Type B pancreatic cell (in vitro differentiated cells): ENCODE data around the gene RPH3AL. TPM values are rescaled to one million over a fixed set of nuclear protein-coding genes. Genes with fewer than 3 reads are reported as not detected.

ENCODE experiments used
- DNase-seq: peaks from one replicate; pipeline ENCODE4 v3.0.0; 2021; ENCODE audit warnings: mixed read lengths; ENCODE audit not compliant: unreplicated experiment; ENCODE audit errors: extremely low spot score
- H3K27ac Mint-ChIP-seq: 2 replicates; pipeline ENCODE4 v1.8.0; 2021; ENCODE audit warnings: mild to moderate bottlenecking, mixed read lengths
- H3K27me3 Mint-ChIP-seq: 2 replicates; pipeline ENCODE4 v1.8.0; 2021; ENCODE audit warnings: mixed read lengths
- H3K36me3 Mint-ChIP-seq: 2 replicates; pipeline ENCODE4 v1.8.0; 2021; ENCODE audit warnings: mixed read lengths
- H3K4me1 Mint-ChIP-seq: one replicate; pipeline ENCODE4 v1.8.0; 2021; ENCODE audit warnings: mixed read lengths; ENCODE audit not compliant: unreplicated experiment
- H3K4me3 Mint-ChIP-seq: 2 replicates; pipeline ENCODE4 v1.8.0; 2021; ENCODE audit warnings: mild to moderate bottlenecking, mixed read lengths
- H3K9me3 Mint-ChIP-seq: 2 replicates; pipeline ENCODE4 v1.8.0; 2021; ENCODE audit warnings: mixed read lengths
- CTCF ChIP-seq: fragments of 200-600 bp; sonication (generic); conservative IDR thresholded peaks from 2 replicates; pipeline ENCODE4 v1.5.0; 2021; ENCODE audit warnings: antibody characterized with exemption, mild to moderate bottlenecking
- total RNA-seq: library from RNA; stranded (reverse); gene quantifications from 2 replicates; pipeline ENCODE4 v1.2.1, GENCODE V29; 2021; ENCODE audit warnings: low replicate concordance

Gene RPH3AL
- total RNA-seq, 1 donor from 2014 or later, result 13.5 TPM

- peaks cover 13% of the 10 kb centered on the region for H3K4me1 Mint-ChIP-seq
- TF ChIP-seq CTCF, result no peak
- H3K27me3 Mint-ChIP-seq, result peaks cover 5% of the 10 kb centered on the region
- H3K36me3 Mint-ChIP-seq, result no peaks in the 10 kb centered on the region
- H3K4me3 Mint-ChIP-seq, result no peak overlapping the region
- H3K9me3 Mint-ChIP-seq, result no peaks in the 10 kb centered on the region
- DNase-seq, result no peak
- H3K27ac Mint-ChIP-seq, result no peak overlapping the region
These were observed 24.6 kb downstream of the RPH3AL start for GRCh38 chr17:327971-328370.

- no peaks in the 10 kb centered on the region for H3K36me3 Mint-ChIP-seq
- no peaks in the 10 kb centered on the region for H3K9me3 Mint-ChIP-seq
- no peak for TF ChIP-seq CTCF
- H3K27ac Mint-ChIP-seq, result no peak overlapping the region
- H3K4me1 Mint-ChIP-seq, result peaks cover 18% of the 10 kb centered on the region
- H3K4me3 Mint-ChIP-seq, result no peak overlapping the region
- no peak for DNase-seq
- peaks cover 9% of the 10 kb centered on the region for H3K27me3 Mint-ChIP-seq
These were observed 25.3 kb downstream of the RPH3AL start for GRCh38 chr17:327296-327695.

- H3K27ac Mint-ChIP-seq, result no peak overlapping the region
- peaks cover 20% of the 10 kb centered on the region for H3K4me1 Mint-ChIP-seq
- DNase-seq, result no peak
- no peaks in the 10 kb centered on the region for H3K36me3 Mint-ChIP-seq
- H3K4me3 Mint-ChIP-seq, result no peak overlapping the region
- no peaks in the 10 kb centered on the region for H3K9me3 Mint-ChIP-seq
- no peak for TF ChIP-seq CTCF
- H3K27me3 Mint-ChIP-seq, result peaks cover 8% of the 10 kb centered on the region
These were observed 26.5 kb downstream of the RPH3AL start for GRCh38 chr17:326010-326621.

GRCh38 chr17:325270-326009 is 27.2 kb downstream of the RPH3AL start:
- no peak for TF ChIP-seq CTCF
- Mint-ChIP-seq H3K4me3 (no peak overlapping the region), H3K9me3 (no peaks in the 10 kb centered on the region), H3K36me3 (no peaks in the 10 kb centered on the region), H3K27ac (no peak overlapping the region), H3K27me3 (peaks cover 11% of the 10 kb centered on the region), H3K4me1 (peaks cover 24% of the 10 kb centered on the region)
- no peak for DNase-seq

GRCh38 chr17:323721-324571 is 28.7 kb downstream of the RPH3AL start:
- Mint-ChIP-seq H3K4me1 (peaks cover 25% of the 10 kb centered on the region), H3K36me3 (no peaks in the 10 kb centered on the region), H3K9me3 (no peaks in the 10 kb centered on the region), H3K27ac (no peak overlapping the region), H3K4me3 (no peak overlapping the region), H3K27me3 (peaks cover 12% of the 10 kb centered on the region)
- DNase-seq, result no peak
- no peak for TF ChIP-seq CTCF
